GM23248 (cell line): Measurements from ENCODE around the gene DRC1.

Source experiments
- EZH2 ChIP-seq: fragments of 200-600 bp; sonication (generic); IDR thresholded peaks from 2 replicates; pipeline ENCODE4 v1.6.1; 2018; ENCODE audit warnings: antibody characterized with exemption, mild to moderate bottlenecking; ENCODE audit not compliant: insufficient read depth, poor library complexity, severe bottlenecking
- EZH2phosphoT487 ChIP-seq: fragments of 200-600 bp; sonication (generic); IDR thresholded peaks from 2 replicates; pipeline ENCODE4 v1.6.1; 2018; ENCODE audit warnings: antibody characterized with exemption, moderate library complexity, mild to moderate bottlenecking, low read depth; ENCODE audit not compliant: insufficient read depth

GRCh38 chr2:26429779-26430578 is 28.3 kb downstream of the DRC1 start:
- TF ChIP-seq EZH2 (no peak), EZH2phosphoT487 (no peak)
